HEK293 (cell line): Measurements from ENCODE around the gene SEC24A.

Source experiments
- BCL11B ChIP-seq: fragments of 450-650 bp; formaldehyde crosslinking; IDR thresholded peaks from 2 replicates; pipeline ENCODE4 v1.5.1; 2016; ENCODE audit warnings: low read depth, missing biosample characterization, missing genetic modification characterization
- CTCF ChIP-seq: fragments of 450-650 bp; formaldehyde crosslinking; IDR thresholded peaks from 2 replicates; pipeline ENCODE4 v1.5.1; 2016; ENCODE audit warnings: missing biosample characterization, missing genetic modification characterization
- EGR2 ChIP-seq: fragments of 450-650 bp; formaldehyde crosslinking; IDR thresholded peaks from 2 replicates; pipeline ENCODE4 v1.5.1; 2016; ENCODE audit warnings: low read depth, missing biosample characterization, missing genetic modification characterization
- FEZF1 ChIP-seq: fragments of 450-650 bp; formaldehyde crosslinking; IDR thresholded peaks from 2 replicates; pipeline ENCODE4 v1.5.1; 2016; ENCODE audit warnings: missing biosample characterization, missing genetic modification characterization
- KLF10 ChIP-seq: fragments of 450-650 bp; IDR thresholded peaks from 2 replicates; pipeline ENCODE4 v1.5.1; 2018; ENCODE audit warnings: missing biosample characterization, mild to moderate bottlenecking, missing genetic modification characterization
- KLF16 ChIP-seq: fragments of 450-650 bp; formaldehyde crosslinking; IDR thresholded peaks from 2 replicates; pipeline ENCODE4 v1.5.1; 2017; ENCODE audit warnings: missing biosample characterization, missing genetic modification characterization
- SP2 ChIP-seq: fragments of 450-650 bp; formaldehyde crosslinking; IDR thresholded peaks from 2 replicates; pipeline ENCODE4 v1.5.1; 2016; ENCODE audit warnings: missing biosample characterization, missing genetic modification characterization
- TRIM28 ChIP-seq: IDR thresholded peaks from 2 replicates; pipeline ENCODE4 v1.6.1; 2011; ENCODE audit warnings: low read length, control low read depth, borderline replicate concordance
- WT1 ChIP-seq: fragments of 450-650 bp; formaldehyde crosslinking; IDR thresholded peaks from 2 replicates; pipeline ENCODE4 v1.5.1; 2016; ENCODE audit warnings: missing biosample characterization, missing genetic modification characterization
- ZBTB11 ChIP-seq: fragments of 450-650 bp; formaldehyde crosslinking; conservative IDR thresholded peaks from 2 replicates; pipeline ENCODE4 v1.5.1; 2016; ENCODE audit warnings: low read depth, missing biosample characterization, missing genetic modification characterization
- ZBTB49 ChIP-seq: fragments of 450-650 bp; formaldehyde crosslinking; IDR thresholded peaks from 2 replicates; pipeline ENCODE4 v1.5.1; 2016; ENCODE audit warnings: missing biosample characterization, missing genetic modification characterization, low read depth
- ZEB2 ChIP-seq: fragments of 450-650 bp; formaldehyde crosslinking; IDR thresholded peaks from 2 replicates; pipeline ENCODE4 v1.5.1; 2016; ENCODE audit warnings: missing biosample characterization, missing genetic modification characterization
- ZNF10 ChIP-seq: fragments of 450-650 bp; formaldehyde crosslinking; IDR thresholded peaks from 2 replicates; pipeline ENCODE4 v1.5.1; 2017; ENCODE audit warnings: missing biosample characterization, missing genetic modification characterization
- ZNF114 ChIP-seq: fragments of 450-650 bp; formaldehyde crosslinking; IDR thresholded peaks from 2 replicates; pipeline ENCODE4 v1.5.0; 2017; ENCODE audit warnings: missing biosample characterization, missing genetic modification characterization
- ZNF211 ChIP-seq: fragments of 450-650 bp; formaldehyde crosslinking; IDR thresholded peaks from 2 replicates; pipeline ENCODE4 v1.5.1; 2016; ENCODE audit warnings: low read depth, missing biosample characterization, missing genetic modification characterization
- ZNF24 ChIP-seq: fragments of 450-650 bp; formaldehyde crosslinking; IDR thresholded peaks from 2 replicates; pipeline ENCODE4 v1.5.1; 2016; ENCODE audit warnings: missing biosample characterization, missing genetic modification characterization
- ZNF280C ChIP-seq: fragments of 450-650 bp; formaldehyde crosslinking; IDR thresholded peaks from 2 replicates; pipeline ENCODE4 v1.5.1; 2016; ENCODE audit warnings: missing biosample characterization, missing genetic modification characterization
- ZNF292 ChIP-seq: fragments of 450-650 bp; formaldehyde crosslinking; IDR thresholded peaks from 2 replicates; pipeline ENCODE4 v1.5.1; 2016; ENCODE audit warnings: low read depth, missing biosample characterization, missing genetic modification characterization, borderline replicate concordance
- ZNF324 ChIP-seq: fragments of 450-650 bp; formaldehyde crosslinking; IDR thresholded peaks from 2 replicates; pipeline ENCODE4 v1.5.1; 2016; ENCODE audit warnings: missing biosample characterization, missing genetic modification characterization
- ZNF350 ChIP-seq: fragments of 450-650 bp; formaldehyde crosslinking; IDR thresholded peaks from 2 replicates; pipeline ENCODE4 v1.5.0; 2017; ENCODE audit warnings: missing biosample characterization, mild to moderate bottlenecking, missing genetic modification characterization
- ZNF404 ChIP-seq: fragments of 450-650 bp; formaldehyde crosslinking; IDR thresholded peaks from 2 replicates; pipeline ENCODE4 v1.5.1; 2017; ENCODE audit warnings: missing biosample characterization, missing genetic modification characterization
- ZNF449 ChIP-seq: fragments of 450-650 bp; formaldehyde crosslinking; IDR thresholded peaks from 2 replicates; pipeline ENCODE4 v1.5.1; 2017; ENCODE audit warnings: missing biosample characterization, mild to moderate bottlenecking, missing genetic modification characterization, moderate library complexity
- ZNF521 ChIP-seq: fragments of 450-650 bp; formaldehyde crosslinking; IDR thresholded peaks from 2 replicates; pipeline ENCODE4 v1.5.1; 2017; ENCODE audit warnings: missing biosample characterization, mild to moderate bottlenecking, missing genetic modification characterization
- ZNF555 ChIP-seq: fragments of 450-650 bp; formaldehyde crosslinking; conservative IDR thresholded peaks from 2 replicates; pipeline ENCODE4 v1.5.1; 2017; ENCODE audit warnings: missing biosample characterization, mild to moderate bottlenecking, missing genetic modification characterization, inconsistent platforms
- ZNF580 ChIP-seq: fragments of 450-650 bp; formaldehyde crosslinking; IDR thresholded peaks from 2 replicates; pipeline ENCODE4 v1.5.1; 2016; ENCODE audit warnings: missing biosample characterization, missing genetic modification characterization
- ZNF600 ChIP-seq: fragments of 450-650 bp; formaldehyde crosslinking; IDR thresholded peaks from 2 replicates; pipeline ENCODE4 v1.5.1; 2016; ENCODE audit warnings: missing biosample characterization, missing genetic modification characterization
- ZNF658 ChIP-seq: fragments of 450-650 bp; formaldehyde crosslinking; IDR thresholded peaks from 2 replicates; pipeline ENCODE4; 2016; ENCODE audit warnings: missing biosample characterization, missing genetic modification characterization
- ZNF660 ChIP-seq: fragments of 450-650 bp; IDR thresholded peaks from 2 replicates; pipeline ENCODE4 v1.5.1; 2018; ENCODE audit warnings: missing biosample characterization, mild to moderate bottlenecking, missing genetic modification characterization
- ZNF701 ChIP-seq: fragments of 450-650 bp; formaldehyde crosslinking; IDR thresholded peaks from 2 replicates; pipeline ENCODE4 v1.5.1; 2016; ENCODE audit warnings: missing biosample characterization, missing genetic modification characterization
- ZNF76 ChIP-seq: fragments of 450-650 bp; formaldehyde crosslinking; IDR thresholded peaks from 2 replicates; pipeline ENCODE4; 2016; ENCODE audit warnings: low read depth, missing biosample characterization, missing genetic modification characterization, borderline replicate concordance

SEC24A gene

GRCh38 chr5:134738963-134739661 is 90.5 kb downstream of the SEC24A start (continued):
- TF ChIP-seq ZNF280C (tag by site-specific recombination) (no peak), ZNF600 (tag by site-specific recombination) (no peak), ZNF292 (tag by site-specific recombination) (no peak), ZNF114 (tag by site-specific recombination) (no peak), ZNF404 (tag by site-specific recombination) (no peak), SP2 (tag by site-specific recombination) (peak; percentile 32; the same call in 1 of the 2 replicates), ZNF350 (tag by site-specific recombination) (no peak), BCL11B (tag by site-specific recombination) (no peak), WT1 (tag by site-specific recombination) (no peak), CTCF (tag by site-specific recombination) (peak; percentile 73; the same call in 1 of the 2 replicates), ZNF24 (no peak), ZNF324 (tag by site-specific recombination) (no peak), ZBTB11 (tag by site-specific recombination) (no peak), FEZF1 (tag by site-specific recombination) (no peak; the same call in 1 of the 2 replicates), ZNF10 (no peak), ZNF580 (tag by site-specific recombination) (no peak), ZNF658 (tag by site-specific recombination) (no peak), TRIM28 (no peak), ZEB2 (no peak), ZNF701 (no peak), ZNF555 (no peak), ZNF76 (tag by site-specific recombination) (no peak), ZNF449 (tag by site-specific recombination) (no peak), KLF10 (no peak), ZNF521 (tag by site-specific recombination) (no peak), ZNF211 (tag by site-specific recombination) (no peak), ZNF660 (tag by site-specific recombination) (0 out of 2 replicates have a peak, but pooled peaks have one; percentile 53), EGR2 (tag by site-specific recombination) (peak; percentile 83), KLF16 (tag by site-specific recombination) (no peak), ZBTB49 (tag by site-specific recombination) (no peak)
